Measurements from ENCODE around the gene ENTPD6.

ENTPD6 gene

DNA sequence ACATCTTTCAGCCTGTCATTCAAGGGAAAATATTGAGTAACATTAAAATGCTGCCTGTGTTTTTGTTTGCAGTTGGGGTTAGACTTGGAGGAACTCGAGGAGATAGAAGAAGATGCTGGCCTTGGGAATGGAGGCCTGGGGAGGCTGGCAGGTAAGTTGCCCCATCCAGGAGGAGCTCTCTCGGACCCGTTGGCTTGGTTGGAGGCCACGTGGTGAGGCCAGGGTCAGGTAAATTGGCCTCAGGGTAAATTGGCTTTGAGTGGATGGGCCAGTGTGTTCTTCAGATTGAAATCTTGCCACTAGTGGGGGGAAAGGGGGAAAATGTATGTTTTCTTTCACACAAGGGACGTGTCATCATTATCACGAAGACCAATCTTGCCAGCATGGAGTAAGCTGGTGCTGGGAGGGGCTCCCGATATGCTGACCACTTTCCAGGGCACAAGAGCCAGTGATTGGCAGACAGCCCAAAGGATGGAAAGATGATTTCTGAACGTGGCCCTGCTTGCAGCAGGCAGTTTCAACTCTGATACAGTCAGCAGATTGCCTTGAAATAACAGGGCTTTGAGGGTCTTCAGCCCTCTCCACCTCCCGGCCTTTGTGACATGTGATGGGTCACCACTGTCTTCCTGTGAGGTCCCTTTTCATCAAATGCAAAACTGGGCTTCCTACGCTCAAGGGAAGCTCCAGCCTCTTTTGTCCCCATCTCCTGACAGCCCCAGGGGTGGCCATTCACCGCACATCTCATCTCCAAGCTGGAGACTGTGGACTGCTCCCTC lies 73.7 kb downstream of the ENTPD6 start:
- Histone ChIP-seq H3K27me3 (ENCODE audit: control insufficient read depth, insufficient read depth, low read length) (no peaks in the 10 kb centered on the region), H3K9ac (ENCODE audit: low read length) (no peak overlapping the region), H3K36me3 (ENCODE audit: control insufficient read depth, insufficient read depth, low read length) (peaks cover 23% of the 10 kb centered on the region), H3K27ac (ENCODE audit: low read depth, low read length) (no peak overlapping the region), H3K4me3 (ENCODE audit: low read length) (no peak overlapping the region), H3K4me1 (ENCODE audit: control insufficient read depth, insufficient read depth, low read length) (peaks cover 13% of the 10 kb centered on the region)

DNA sequence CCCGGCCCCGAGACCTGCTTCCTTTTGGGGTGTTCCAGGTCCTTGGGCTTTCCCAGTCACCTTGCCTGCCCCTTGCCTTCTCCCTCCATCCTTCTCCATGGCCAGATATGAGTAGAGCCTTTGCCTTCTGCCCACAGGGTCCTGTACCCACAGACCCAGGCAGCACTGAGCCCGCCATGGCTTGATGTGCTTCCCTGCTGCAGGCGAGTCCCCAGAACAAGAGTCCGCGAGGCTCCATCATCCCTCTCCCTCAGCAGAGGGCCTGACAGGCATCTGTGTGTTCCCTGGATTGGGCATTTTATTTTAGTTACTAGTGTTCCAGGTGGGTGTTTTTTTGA lies 74.3 kb downstream of the ENTPD6 start:
- Histone ChIP-seq H3K27me3 (ENCODE audit: control insufficient read depth, insufficient read depth, low read length) (no peaks in the 10 kb centered on the region), H3K4me1 (ENCODE audit: control insufficient read depth, insufficient read depth, low read length) (peaks cover 13% of the 10 kb centered on the region), H3K27ac (ENCODE audit: low read depth, low read length) (no peak overlapping the region), H3K9ac (ENCODE audit: low read length) (no peak overlapping the region), H3K36me3 (ENCODE audit: control insufficient read depth, insufficient read depth, low read length) (peaks cover 28% of the 10 kb centered on the region), H3K4me3 (ENCODE audit: low read length) (no peak overlapping the region)

DNA sequence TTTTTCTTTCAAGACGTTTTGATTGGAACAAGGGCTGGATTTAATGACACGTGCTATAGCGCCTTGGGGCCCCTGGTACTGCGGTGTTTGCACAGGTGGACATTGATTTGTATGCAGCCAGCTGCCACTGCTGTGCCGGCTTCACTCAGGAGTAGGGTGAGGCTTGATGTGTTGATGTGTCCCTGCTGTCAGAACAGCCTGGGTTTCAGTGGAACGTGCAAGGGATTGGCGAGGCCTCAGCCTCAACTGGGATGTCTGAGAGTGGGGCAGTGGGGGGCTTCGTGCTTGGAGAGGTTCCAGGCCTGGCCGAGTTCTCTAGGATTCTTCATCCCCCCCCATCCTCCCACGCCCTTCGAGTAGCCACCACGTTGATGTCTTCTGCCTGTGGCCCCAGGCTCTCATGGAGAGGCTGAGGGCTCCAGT lies 75.3 kb downstream of the ENTPD6 start:
- peaks cover 13% of the 10 kb centered on the region for H3K4me1 ChIP-seq (ENCODE audit: control insufficient read depth, insufficient read depth, low read length)
- H3K36me3 ChIP-seq (ENCODE audit: control insufficient read depth, insufficient read depth, low read length): peaks cover 34% of the 10 kb centered on the region
- H3K9ac ChIP-seq (ENCODE audit: low read length): no peak overlapping the region
- H3K27me3 ChIP-seq (ENCODE audit: control insufficient read depth, insufficient read depth, low read length): no peaks in the 10 kb centered on the region
- no peak overlapping the region for H3K4me3 ChIP-seq (ENCODE audit: low read length)
- H3K27ac ChIP-seq (ENCODE audit: low read depth, low read length): peak overlapping the region; percentile 88

DNA sequence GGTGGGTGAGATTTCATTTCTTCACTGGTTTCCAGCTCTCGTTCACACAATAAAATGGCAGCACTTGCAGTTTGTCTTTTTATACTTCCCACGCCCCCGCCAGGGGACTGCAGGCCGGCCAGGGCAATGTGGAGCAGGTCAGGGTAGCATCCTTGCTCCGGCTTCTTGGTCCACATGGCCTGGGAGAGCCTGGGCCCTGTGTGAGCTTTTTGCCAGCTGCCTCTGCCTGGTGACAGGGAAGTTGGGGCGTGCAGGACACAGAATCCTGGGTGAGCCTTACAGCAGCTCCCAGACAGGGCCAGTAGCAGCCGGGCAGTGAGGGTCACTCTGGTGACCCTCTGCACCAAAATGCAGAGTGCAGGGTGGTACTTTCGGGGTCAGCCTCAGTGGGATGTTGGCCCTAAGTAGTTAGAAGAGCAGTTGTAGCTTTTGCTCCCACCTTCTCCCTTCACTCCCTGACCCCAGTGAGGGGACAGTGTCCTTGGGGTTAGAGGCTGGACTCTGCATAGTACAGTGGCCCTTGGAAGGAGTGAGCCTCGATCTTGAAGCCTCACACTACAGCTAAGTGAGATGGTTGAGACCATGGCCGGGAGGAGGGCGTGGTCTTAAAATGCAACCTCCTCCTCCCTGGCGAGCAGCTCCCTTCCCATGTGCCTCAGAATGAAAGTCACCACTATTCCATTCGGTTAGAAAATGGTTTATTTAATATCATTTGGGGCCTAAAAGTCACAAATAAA lies 76.1 kb downstream of the ENTPD6 start:
- Histone ChIP-seq H3K4me1 (ENCODE audit: control insufficient read depth, insufficient read depth, low read length) (peaks cover 13% of the 10 kb centered on the region), H3K27ac (ENCODE audit: low read depth, low read length) (peak overlapping the region; percentile 88), H3K27me3 (ENCODE audit: control insufficient read depth, insufficient read depth, low read length) (no peaks in the 10 kb centered on the region), H3K36me3 (ENCODE audit: control insufficient read depth, insufficient read depth, low read length) (peaks cover 35% of the 10 kb centered on the region), H3K4me3 (ENCODE audit: low read length) (no peak overlapping the region), H3K9ac (ENCODE audit: low read length) (no peak overlapping the region)

DNA sequence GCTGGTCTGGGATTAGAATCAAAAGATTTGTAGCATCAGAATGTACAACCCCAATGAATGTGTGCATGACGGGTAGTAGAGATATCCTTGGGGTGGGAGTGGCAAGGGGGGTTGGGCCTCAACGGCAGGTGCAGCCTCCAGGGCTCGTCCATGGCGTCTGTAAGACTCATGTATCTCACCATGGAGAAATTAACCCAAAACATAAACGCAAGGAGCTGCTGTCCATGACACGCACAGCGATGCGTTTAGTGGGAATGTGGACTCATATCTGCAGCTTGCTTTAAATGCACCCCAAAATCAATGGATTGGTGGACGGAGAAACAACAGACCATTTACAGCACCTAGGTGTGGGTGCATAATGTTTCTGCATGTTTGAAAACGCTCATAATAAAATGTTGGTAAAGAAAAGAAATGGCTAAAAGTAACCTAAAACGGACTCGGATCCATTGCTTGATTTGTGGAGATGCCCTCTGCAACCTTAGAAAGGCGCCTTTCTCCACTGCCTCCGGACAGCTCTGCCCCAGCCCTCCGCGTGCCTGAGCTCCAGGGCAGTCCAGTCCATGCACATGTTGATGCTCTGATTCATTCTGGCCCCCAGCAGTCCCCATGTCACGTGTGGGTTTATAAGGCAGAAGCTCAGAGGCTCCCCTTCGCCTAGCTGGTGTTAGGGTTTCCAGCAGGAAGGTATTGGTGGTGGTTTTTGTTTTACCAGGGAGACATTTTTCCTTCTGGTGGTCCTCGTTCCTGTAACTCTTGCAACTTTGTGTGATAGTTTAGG lies 76.9 kb downstream of the ENTPD6 start:
- H3K27me3 ChIP-seq (ENCODE audit: control insufficient read depth, insufficient read depth, low read length): no peaks in the 10 kb centered on the region
- peak overlapping the region; percentile 88 for H3K27ac ChIP-seq (ENCODE audit: low read depth, low read length)
- peaks cover 13% of the 10 kb centered on the region for H3K4me1 ChIP-seq (ENCODE audit: control insufficient read depth, insufficient read depth, low read length)
- H3K9ac ChIP-seq (ENCODE audit: low read length): no peak overlapping the region
- H3K4me3 ChIP-seq (ENCODE audit: low read length): no peak overlapping the region
- H3K36me3 ChIP-seq (ENCODE audit: control insufficient read depth, insufficient read depth, low read length): peaks cover 37% of the 10 kb centered on the region

DNA sequence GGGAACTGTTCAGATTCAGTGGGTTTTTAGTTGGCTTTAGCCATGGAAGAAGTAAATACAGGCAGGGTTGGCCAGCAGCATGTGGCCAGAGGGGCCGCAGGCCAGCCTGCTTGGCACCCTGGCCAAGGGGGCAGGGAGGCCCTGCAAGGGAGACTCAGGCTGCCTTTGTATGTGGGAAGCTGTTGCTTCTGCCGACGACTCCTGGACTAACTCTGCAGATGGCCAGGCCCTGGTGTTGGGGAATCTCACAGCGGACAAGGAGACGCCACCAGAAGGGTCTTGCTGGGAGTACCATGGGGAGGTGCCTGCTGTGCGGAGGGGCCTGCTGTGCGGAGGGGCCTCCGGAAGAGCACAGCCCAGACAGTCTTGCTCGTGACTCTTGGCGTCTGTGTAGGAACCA lies 77.5 kb downstream of the ENTPD6 start:
- H3K4me1 ChIP-seq (ENCODE audit: control insufficient read depth, insufficient read depth, low read length): peaks cover 13% of the 10 kb centered on the region
- H3K27ac ChIP-seq (ENCODE audit: low read depth, low read length): peak overlapping the region; percentile 88
- H3K27me3 ChIP-seq (ENCODE audit: control insufficient read depth, insufficient read depth, low read length): no peaks in the 10 kb centered on the region
- H3K36me3 ChIP-seq (ENCODE audit: control insufficient read depth, insufficient read depth, low read length): peaks cover 42% of the 10 kb centered on the region
- no peak overlapping the region for H3K4me3 ChIP-seq (ENCODE audit: low read length)
- peak overlapping the region; percentile 36 for H3K9ac ChIP-seq (ENCODE audit: low read length)

DNA sequence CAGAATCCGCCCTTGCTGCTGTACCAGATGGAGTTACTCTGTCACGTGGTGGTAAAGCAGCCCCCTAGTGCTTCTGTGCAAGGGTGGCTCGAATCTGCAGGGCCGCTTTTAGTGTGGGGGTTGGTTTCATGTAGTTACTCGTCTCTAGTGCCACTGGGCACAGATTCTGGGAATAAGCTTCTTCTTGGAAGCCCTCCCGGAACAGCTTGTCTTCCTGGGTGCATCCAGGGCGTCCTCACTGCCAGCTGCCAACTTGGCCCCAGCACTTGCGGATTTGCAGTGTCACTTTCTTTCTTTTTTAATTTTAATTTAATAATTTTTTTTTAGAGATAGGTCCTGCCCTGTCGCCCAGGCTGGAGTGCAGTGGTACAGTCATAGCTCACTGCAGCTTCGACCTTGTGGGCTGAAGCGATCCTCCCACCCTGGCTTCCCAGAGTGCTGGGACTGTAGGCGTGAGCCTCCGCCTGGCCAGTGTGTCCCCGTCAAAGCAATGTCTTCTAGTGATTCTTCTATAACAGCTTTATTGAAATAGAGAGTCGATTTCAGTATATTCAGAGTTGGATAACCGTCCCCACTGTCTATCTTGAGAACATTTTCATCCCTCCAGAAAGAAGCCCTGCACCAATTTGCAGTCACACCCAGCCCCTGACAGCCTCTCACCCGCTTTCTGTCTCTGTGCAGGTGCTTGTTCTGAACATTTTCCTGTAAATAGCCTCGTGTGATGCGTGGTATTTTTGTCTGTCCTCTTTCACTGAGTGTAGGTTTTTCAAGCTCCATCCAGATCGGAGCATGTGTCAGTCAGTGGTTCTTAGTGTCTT lies 78.2 kb downstream of the ENTPD6 start:
- Histone ChIP-seq H3K4me1 (ENCODE audit: control insufficient read depth, insufficient read depth, low read length) (peaks cover 13% of the 10 kb centered on the region), H3K27me3 (ENCODE audit: control insufficient read depth, insufficient read depth, low read length) (no peaks in the 10 kb centered on the region), H3K4me3 (ENCODE audit: low read length) (no peak overlapping the region), H3K36me3 (ENCODE audit: control insufficient read depth, insufficient read depth, low read length) (peaks cover 50% of the 10 kb centered on the region), H3K27ac (ENCODE audit: low read depth, low read length) (peak overlapping the region; percentile 88), H3K9ac (ENCODE audit: low read length) (no peak overlapping the region)

DNA sequence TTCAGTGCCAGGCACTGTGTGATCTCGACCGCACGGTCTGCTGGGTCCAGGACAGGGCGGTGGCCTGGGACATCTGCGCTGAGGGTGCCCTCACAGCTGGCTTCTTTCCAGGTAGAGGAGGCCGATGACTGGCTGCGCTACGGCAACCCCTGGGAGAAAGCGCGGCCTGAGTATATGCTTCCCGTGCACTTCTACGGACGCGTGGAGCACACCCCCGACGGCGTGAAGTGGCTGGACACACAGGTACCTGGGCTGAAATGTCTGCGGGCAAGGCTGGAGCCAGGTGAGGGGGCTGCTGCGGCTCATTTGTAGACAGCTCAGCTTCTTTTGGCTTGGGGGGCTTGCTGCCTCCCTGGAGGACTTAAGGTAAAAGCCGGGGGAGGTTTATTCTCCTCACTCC lies 79.0 kb downstream of the ENTPD6 start:
- H3K4me3 ChIP-seq (ENCODE audit: low read length): no peak overlapping the region
- no peak overlapping the region for H3K9ac ChIP-seq (ENCODE audit: low read length)
- peaks cover 51% of the 10 kb centered on the region for H3K36me3 ChIP-seq (ENCODE audit: control insufficient read depth, insufficient read depth, low read length)

DNA sequence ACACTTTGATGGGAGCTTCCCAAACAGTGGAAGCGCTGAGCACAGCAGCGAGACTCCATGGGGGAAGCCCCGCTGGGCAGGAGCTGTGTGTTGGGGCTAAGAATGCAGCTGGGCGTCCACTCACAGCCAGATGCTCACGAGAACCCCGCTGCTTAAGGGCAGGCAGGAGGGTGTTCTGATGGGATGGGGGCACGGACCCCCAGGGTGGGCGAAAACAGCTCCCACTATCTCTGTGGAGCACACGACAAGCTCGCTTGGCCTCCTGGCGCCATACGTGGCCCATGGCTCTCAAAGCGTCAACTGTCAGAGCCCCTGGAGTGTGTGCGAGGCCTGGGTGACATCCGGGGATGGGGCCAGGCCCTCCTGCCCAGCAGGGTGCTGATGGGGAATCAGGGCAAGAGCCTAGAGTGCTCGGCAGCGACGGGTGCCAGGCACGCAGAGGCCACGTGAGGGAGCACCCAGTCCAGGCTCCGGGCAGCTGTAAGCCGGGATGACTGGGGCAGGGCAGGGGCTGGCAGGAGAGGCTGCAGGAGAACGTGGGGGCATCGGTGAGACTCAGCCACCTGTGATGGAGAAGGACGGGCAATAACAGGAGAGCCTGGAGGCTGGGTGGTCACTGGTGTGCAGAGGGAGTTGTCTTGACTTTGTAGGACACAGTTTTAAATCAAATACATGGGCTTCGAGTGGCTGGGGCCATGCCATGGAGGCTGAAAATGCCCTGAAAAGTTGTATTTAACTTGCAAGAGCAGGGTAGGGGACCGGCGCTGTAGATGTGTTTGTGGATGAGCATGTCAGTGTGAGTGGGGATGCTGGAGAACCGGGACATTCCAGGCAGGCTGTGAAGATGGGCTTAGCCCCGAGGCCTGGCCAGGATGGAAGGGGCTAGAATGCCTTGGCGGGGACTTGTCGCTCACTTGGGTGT lies 79.6 kb downstream of the ENTPD6 start:
- peaks cover 13% of the 10 kb centered on the region for H3K4me1 ChIP-seq (ENCODE audit: control insufficient read depth, insufficient read depth, low read length)
- no peaks in the 10 kb centered on the region for H3K27me3 ChIP-seq (ENCODE audit: control insufficient read depth, insufficient read depth, low read length)
- H3K4me3 ChIP-seq (ENCODE audit: low read length): no peak overlapping the region
- no peak overlapping the region for H3K9ac ChIP-seq (ENCODE audit: low read length)
- peak overlapping the region; percentile 64 for H3K27ac ChIP-seq (ENCODE audit: low read depth, low read length)
- H3K36me3 ChIP-seq (ENCODE audit: control insufficient read depth, insufficient read depth, low read length): peaks cover 52% of the 10 kb centered on the region

More for the DNA sequence above, 79.0 kb downstream of the ENTPD6 start:
- H3K27me3 ChIP-seq (ENCODE audit: control insufficient read depth, insufficient read depth, low read length): no peaks in the 10 kb centered on the region
- H3K27ac ChIP-seq (ENCODE audit: low read depth, low read length): peak overlapping the region; percentile 64
- peaks cover 13% of the 10 kb centered on the region for H3K4me1 ChIP-seq (ENCODE audit: control insufficient read depth, insufficient read depth, low read length)

DNA sequence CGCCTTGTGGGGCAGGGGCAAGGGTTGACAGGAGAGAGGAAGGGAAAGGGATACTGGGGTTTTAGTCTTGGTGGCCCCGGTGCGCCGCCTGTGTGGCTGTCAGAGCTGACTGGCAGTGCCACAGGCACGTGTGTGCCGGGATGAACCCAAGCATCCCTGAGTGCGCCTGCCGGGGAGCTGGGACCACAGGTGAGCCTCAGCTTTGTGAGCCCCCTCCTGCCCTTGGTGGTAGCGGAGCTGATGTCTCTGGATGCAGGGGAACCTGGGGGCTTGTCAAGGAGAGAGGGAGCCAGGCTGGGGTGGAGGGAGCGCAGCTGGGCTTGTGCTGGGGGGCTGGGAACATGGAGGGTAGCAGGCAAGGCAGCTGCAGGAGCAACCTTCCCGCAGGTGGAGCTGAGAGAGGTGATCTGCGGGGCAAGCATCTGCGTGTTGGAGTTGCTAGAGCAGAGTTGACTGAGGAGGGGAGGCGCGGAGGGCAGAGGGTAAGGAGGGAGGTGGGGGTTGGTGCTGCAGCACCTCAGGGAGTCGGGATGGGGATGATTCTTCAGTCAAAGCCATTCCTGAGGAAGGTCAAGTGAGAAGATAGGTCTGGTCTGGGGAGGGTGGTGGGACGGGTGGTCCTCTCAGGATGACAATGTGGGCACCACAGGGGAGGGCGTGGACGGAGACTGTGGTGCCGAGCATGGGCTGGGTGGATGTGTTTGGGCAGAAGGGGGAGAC lies 80.5 kb downstream of the ENTPD6 start:
- H3K4me1 ChIP-seq (ENCODE audit: control insufficient read depth, insufficient read depth, low read length): peaks cover 13% of the 10 kb centered on the region
- H3K4me3 ChIP-seq (ENCODE audit: low read length): no peak overlapping the region
- H3K9ac ChIP-seq (ENCODE audit: low read length): no peak overlapping the region
- H3K27ac ChIP-seq (ENCODE audit: low read depth, low read length): no peak overlapping the region
- H3K36me3 ChIP-seq (ENCODE audit: control insufficient read depth, insufficient read depth, low read length): peaks cover 57% of the 10 kb centered on the region
- H3K27me3 ChIP-seq (ENCODE audit: control insufficient read depth, insufficient read depth, low read length): no peaks in the 10 kb centered on the region

All from rectal smooth muscle tissue (tissue), 1 donor.